ENCODE measurements around the gene SHC2.

- TF ChIP-seq CTCF (IDR thresholded peaks at IDR 0.05; ENCODE audit: low read depth, low read length, poor library complexity, severe bottlenecking) (no peak), EZH2phosphoT487 (IDR thresholded peaks at IDR 0.05; ENCODE audit: borderline replicate concordance, low read length) (no peak)
Observed at GRCh38 chr19:389255-389934, 71.4 kb downstream of the SHC2 start.
